Measurements from ENCODE around the gene SLCO3A1.
"Not testable (repeated sequence)": the region's sequence is repeated elsewhere in the genome, so short reads cannot be mapped to it uniquely, and the experiment has no call there.

SLCO3A1 gene

DNA sequence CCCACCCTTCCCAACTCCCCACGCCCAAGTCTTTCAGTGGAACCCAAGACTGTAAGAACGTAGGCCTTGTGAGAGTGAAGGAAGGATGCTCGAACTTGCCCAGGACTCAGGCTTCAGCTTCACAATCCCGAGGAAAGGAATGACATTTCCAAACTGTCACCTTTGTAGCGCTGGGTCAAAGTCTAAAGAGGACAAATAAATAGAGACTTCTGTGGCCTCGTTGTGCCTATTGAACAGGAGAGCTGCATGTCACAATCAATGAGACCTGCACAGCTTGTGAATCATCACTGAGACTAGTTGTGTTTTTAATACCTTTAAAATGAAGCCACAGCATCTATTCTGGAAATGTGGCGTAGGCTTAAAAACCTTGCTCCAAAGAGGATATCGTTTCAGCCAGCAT is 317.4 kb downstream of the SLCO3A1 start:
- no peak for DNase-seq

DNA sequence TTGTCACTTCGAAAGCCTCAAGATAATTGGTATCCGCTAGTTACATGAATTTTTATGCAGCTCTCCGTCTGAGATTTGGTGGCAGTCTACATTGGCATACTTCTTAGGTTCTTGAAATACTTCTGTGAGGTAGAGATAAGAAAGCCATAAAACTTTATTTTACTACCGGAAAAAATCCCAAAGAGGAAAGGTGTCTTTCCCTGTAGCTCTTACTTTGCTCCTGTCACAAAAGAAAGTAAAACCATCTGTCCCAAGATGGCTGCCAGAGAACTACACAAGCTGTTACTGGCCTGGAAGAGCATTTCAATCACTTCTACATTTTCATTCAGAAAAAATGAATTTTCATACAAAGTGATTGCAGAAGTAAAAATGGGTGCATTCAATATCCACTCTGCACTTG is 325.4 kb downstream of the SLCO3A1 start:
- DNase-seq, result no peak

DNA sequence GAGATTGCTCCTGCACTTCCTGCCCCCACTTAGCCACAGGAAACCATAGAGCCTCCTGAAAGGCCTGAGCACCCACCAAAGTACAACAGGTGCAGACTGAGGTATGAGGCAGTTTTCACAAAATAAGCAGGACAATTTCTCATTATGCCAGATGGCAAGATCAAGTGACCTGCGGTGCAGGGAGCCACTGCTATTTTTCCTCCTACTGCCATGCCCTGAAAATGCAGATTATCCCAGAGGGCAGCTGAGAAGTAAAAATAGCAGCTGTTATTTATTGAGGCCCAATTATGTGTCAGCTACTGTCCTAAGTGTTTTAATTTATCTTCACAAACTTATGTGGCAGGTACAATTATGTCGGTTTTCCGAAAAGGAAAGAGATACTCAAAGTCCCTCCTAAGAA is 330.6 kb downstream of the SLCO3A1 start:
- DNase-seq, result no peak

DNA sequence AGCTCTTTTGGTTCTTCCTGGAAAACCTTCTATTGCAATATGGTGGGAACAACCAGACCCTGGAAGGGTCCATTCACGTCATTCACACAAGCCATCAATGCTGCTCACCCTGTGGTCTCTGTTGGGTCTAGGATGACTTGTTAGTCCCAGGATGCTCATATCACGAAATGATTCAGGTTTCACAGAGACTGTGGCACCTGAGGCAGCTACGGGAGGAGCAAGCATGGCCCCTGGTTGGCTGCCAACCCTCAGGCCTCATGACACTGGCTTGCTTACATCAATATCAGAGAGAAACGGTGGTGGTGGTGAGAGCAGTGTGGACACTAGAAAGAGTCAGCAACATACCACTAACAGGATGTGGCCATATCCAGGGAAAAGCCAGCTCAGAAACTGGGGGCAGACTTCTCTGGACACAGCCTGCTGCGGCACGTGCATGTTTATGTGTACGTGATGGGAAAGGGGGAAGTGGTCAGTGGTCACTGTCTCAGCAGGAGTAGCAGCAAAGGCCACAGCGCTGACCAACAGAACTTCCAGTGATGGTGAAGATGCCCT is 331.2 kb downstream of the SLCO3A1 start:
- no peak for DNase-seq

DNA sequence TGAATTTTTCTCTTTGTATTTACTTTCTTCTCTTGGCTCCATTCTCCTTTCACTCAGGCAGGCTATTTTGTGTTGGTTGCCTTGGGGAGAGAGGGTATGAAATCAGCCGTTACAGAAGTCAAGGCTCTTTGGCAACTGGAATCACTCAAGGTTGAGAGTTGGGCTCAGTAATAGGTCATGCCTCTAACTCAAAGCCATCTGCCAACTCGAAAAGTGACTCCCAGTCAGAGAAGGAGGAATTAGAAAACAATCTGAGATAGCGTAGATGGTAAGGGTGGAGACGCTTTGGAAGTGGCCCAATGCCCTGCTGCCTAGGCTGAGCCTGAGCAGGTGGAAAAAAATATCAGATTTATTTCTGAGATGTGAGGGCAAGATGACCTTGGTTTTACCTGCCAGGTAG is 334.5 kb downstream of the SLCO3A1 start:
- no peak for DNase-seq

DNA sequence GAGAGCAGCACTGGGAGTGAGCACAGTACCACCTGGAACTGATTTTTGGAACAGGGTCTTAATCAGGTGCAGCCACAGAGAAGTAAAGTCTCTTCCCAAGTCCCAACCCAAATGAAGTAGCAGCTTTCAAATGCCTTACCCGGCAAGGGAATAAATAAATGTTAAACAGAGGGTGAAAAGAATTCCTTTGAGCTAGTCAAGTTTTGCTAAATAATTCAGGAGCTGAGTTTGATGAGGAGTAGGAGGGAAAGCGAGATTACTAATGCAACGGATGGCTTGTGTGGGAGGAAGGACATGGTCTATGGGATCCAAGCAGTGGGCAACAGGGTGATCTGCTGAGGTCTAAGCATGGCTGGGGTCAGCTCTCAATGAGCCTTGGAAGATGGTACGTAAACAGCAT is 335.7 kb downstream of the SLCO3A1 start:
- no peak for DNase-seq

DNA sequence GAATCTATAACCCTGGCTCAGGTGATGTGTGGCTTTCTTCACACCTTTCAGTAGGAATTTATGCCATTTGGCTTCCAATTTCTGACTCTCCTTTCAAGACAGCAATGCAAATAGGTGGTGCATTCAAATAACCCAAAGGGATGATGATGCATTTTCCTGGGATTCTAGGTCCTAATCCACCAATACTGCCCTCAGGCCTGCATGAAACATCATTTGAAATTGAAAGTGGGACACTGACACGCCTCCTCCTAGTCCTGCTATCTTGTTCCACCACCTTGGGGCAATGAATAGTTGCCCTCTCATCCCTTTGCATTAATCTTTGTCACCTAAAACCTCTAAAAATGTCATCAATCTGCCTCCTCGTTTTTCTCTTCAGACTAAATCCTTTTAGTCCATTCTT is 341.7 kb downstream of the SLCO3A1 start:
- DNase-seq, result no peak

GRCh38 chr15:92196342-92196741 is 342.8 kb downstream of the SLCO3A1 start:
- DNase-seq, result no peak

DNA sequence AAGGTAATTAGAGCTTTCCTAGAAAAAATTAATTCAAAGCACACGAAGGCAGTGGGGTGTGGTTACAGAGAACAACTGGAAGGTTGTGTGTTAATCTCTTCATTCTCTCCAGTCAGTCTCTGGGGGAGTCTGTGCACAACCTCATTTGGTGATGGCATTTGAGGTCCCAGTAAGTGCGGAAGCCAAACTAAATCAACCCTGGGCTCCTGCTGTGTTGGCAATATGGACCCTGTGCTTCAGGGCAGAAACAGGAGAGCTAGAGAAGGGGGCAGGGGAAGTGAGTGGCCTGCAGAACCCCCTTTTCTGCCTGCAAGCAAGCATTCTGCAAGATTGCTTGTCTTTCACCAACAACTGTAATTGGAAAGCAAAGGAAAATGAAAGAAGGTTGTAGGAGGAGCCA is 344.2 kb downstream of the SLCO3A1 start:
- no peak for DNase-seq

DNA sequence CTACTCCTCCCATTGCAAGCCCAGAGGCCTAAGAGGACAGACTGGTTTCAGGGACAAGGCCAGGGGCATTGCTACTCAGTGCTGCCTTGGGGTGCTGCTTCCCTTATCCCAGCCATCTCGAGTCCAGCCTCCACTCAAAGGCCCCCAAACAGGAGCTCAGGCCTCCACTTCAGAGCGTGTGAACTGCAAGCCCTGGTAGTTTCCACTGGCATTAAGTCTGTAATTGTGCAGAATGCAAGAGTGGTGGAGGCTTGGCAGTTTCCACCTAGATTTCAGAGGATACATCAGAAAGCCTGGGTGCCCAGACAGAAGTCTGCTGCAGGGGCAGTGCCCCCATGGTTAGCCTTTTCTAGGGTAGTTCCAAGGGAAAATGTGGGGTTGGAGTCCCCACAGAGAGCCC is 347.4 kb downstream of the SLCO3A1 start:
- DNase-seq, result no peak

DNA sequence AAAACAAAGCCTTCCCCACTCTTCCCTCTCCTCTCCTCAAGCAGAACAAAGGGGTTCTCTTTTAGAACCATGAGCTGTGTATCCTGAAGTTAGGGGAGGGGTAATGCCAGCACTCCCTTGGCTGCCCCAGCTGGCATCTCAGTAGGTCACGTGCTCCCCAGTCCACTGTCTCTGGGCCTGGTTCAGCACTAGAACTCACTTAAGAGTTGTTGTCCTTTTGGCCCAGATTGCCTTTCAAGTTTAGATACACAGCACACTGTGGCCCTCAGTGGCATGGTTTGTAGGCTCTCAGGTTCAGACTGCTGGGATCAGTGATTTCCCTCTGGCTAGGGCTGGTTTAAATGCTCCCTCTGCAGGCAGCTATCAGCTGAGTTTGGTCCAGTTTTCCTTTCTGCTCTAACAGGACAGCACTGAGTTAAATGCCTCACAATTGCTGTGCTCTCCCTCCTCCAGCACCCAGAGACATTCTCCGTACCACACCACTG is 351.8 kb downstream of the SLCO3A1 start:
- DNase-seq, result no peak

- not testable (repeated sequence) for DNase-seq
These were observed 354.1 kb downstream of the SLCO3A1 start for GRCh38 chr15:92207601-92208000.

Measured in NCI-H1417 treated with DMSO at 0.1 percent for 48 hours (cell line).